Measurements from ENCODE around the gene ASTN2.

The ASTN2 gene

DNA sequence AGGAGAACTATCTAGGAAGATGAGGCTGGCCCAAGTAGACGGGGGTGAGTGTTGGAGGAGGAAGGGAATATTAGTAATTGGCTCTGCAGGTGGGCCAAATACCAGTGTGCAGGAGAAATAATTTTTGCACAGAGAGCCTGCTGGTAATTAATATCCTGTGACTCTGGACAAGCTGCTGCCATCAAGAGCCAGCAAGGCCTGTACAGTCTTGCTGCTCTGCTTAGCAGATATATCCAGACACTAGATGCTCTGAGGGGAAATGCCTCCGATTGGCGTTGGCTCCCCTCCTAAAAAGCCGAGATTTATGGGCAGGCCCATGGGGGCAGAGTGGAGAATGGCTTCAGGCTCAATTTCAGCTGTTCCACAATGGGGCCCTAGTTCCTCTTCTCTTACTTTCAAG, 29.6 kb upstream of the ASTN2 start:
- H3K9me3 ChIP-seq (ENCODE audit: control insufficient read depth in 1 of 2, low read length in 2 of 2) = no peaks in the 10 kb centered on the region
- no peaks in the 10 kb centered on the region for H3K36me3 ChIP-seq (ENCODE audit: control insufficient read depth in 1 of 2, insufficient read depth in 2 of 2, low read length in 2 of 2)
- H3K27ac ChIP-seq (ENCODE audit: low read length) = no peak overlapping the region
- no peak overlapping the region for H3K4me3 ChIP-seq (ENCODE audit: low read depth in 1 of 2, low read length in 2 of 2)
- H3K27me3 ChIP-seq (ENCODE audit: low read depth, low read length) = no peaks in the 10 kb centered on the region
- H3K4me1 ChIP-seq (ENCODE audit: control insufficient read depth in 1 of 2, insufficient read depth in 2 of 2, low read length in 2 of 2) = no peaks in the 10 kb centered on the region

DNA sequence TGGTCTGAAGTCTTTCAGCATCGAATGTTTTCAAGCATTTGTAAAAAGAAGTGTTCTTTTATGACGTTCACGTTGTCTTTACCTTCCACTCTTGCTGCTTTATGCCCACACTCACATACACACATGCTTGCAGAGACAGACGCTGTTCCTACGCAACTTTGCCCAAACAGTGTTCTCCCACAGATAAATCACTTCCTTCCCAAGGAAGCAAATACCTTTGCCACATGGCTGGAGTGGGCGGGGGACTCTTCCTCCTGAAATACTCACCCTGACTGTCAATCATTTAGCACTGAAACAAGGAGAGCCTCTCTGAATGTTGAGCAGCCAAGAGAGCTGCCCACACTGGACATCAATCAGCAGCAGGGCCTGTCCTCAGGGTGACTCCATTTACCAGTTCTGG, 22.4 kb upstream of the ASTN2 start:
- Histone ChIP-seq H3K27ac (ENCODE audit: low read length) (no peak overlapping the region), H3K4me3 (ENCODE audit: low read depth in 1 of 2, low read length in 2 of 2) (no peak overlapping the region), H3K4me1 (ENCODE audit: control insufficient read depth in 1 of 2, insufficient read depth in 2 of 2, low read length in 2 of 2) (no peaks in the 10 kb centered on the region), H3K9me3 (ENCODE audit: control insufficient read depth in 1 of 2, low read length in 2 of 2) (peaks cover 0 to 3% of the 10 kb centered on the region in 2 donors), H3K36me3 (ENCODE audit: control insufficient read depth in 1 of 2, insufficient read depth in 2 of 2, low read length in 2 of 2) (no peaks in the 10 kb centered on the region), H3K27me3 (ENCODE audit: low read depth, low read length) (no peaks in the 10 kb centered on the region)

DNA sequence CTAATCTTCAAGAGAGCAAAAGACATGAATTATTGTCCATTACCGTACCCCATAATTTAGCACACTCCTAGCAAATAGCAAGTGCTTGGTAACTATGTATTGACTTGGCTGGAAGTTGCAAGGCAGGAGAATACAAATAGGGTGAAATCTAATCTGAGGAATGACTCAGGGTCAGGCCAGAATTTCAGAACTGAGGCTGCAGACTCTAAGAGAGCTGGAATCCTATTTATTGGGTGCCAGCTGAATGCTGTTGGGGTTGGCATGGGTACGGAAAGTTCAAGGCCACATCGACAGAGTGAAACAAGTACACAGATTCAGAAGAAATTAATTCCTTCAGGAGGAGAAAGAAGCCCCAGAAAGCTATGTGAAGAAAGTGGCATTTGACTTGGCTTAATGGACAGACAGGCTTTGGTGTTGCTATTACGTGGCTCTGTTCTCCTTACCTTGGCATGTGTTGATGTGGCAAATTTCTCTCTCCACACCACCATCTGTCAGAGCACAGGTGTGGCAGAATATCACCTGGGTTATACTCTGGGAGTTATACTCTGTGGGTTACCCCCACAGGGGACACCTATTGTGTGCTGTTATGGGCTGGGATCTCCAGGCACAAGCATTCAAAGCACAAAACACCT, 20.9 kb upstream of the ASTN2 start:
- Histone ChIP-seq H3K27me3 (ENCODE audit: low read depth, low read length) (no peaks in the 10 kb centered on the region), H3K27ac (ENCODE audit: low read length) (no peak overlapping the region), H3K36me3 (ENCODE audit: control insufficient read depth in 1 of 2, insufficient read depth in 2 of 2, low read length in 2 of 2) (no peaks in the 10 kb centered on the region), H3K9me3 (ENCODE audit: control insufficient read depth in 1 of 2, low read length in 2 of 2) (peaks cover 0 to 3% of the 10 kb centered on the region in 2 donors), H3K4me3 (ENCODE audit: low read depth in 1 of 2, low read length in 2 of 2) (no peak overlapping the region), H3K4me1 (ENCODE audit: control insufficient read depth in 1 of 2, insufficient read depth in 2 of 2, low read length in 2 of 2) (no peaks in the 10 kb centered on the region)

DNA sequence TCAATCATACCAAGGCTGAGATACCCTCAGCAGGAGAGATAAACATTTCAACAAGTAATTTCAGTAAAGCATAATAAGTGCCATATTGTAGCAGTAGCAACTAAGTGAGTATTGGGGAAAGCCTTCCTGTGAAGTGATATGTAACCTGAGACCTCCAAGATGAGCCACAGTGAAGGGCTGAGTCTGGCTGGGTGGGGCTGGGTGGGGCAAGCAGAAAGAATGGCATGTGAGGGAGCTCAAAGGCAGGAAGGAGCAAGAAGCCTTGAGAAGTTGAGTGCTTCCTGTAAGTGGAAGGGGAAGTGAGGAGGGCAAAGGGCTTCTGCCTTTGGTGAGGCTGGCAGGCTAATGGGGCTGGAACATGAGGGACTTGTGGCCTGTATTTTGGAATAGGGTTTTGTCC, 19.7 kb upstream of the ASTN2 start:
- H3K9me3 ChIP-seq (ENCODE audit: control insufficient read depth in 1 of 2, low read length in 2 of 2) = peaks cover 0 to 3% of the 10 kb centered on the region in 2 donors
- no peak overlapping the region for H3K4me3 ChIP-seq (ENCODE audit: low read depth in 1 of 2, low read length in 2 of 2)
- H3K36me3 ChIP-seq (ENCODE audit: control insufficient read depth in 1 of 2, insufficient read depth in 2 of 2, low read length in 2 of 2) = no peaks in the 10 kb centered on the region
- H3K4me1 ChIP-seq (ENCODE audit: control insufficient read depth in 1 of 2, insufficient read depth in 2 of 2, low read length in 2 of 2) = no peaks in the 10 kb centered on the region
- no peaks in the 10 kb centered on the region for H3K27me3 ChIP-seq (ENCODE audit: low read depth, low read length)
- H3K27ac ChIP-seq (ENCODE audit: low read length) = no peak overlapping the region

DNA sequence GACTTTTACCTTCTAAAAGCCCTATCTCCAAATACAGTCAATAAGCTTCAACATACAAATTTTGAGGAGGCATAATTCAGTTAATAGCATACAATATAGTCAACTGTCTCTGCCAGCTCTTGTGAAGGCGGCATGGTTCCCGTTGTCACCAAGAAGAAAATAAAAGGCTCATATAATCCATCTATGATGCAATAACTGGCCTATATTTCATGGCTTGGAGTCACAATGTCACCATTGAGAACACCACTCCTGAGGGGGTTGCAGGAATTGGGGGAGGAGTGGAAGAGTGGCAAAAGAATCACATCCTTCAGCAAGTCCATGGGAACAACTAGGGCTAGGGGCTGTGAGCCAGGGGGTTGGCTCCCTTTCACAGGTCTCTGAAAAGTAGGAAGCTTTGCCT, 16.0 kb upstream of the ASTN2 start:
- Histone ChIP-seq H3K4me1 (ENCODE audit: control insufficient read depth in 1 of 2, insufficient read depth in 2 of 2, low read length in 2 of 2) (no peaks in the 10 kb centered on the region), H3K36me3 (ENCODE audit: control insufficient read depth in 1 of 2, insufficient read depth in 2 of 2, low read length in 2 of 2) (no peaks in the 10 kb centered on the region), H3K9me3 (ENCODE audit: control insufficient read depth in 1 of 2, low read length in 2 of 2) (peaks cover 0 to 3% of the 10 kb centered on the region in 2 donors), H3K27ac (ENCODE audit: low read length) (no peak overlapping the region), H3K27me3 (ENCODE audit: low read depth, low read length) (no peaks in the 10 kb centered on the region), H3K4me3 (ENCODE audit: low read depth in 1 of 2, low read length in 2 of 2) (no peak overlapping the region)

DNA sequence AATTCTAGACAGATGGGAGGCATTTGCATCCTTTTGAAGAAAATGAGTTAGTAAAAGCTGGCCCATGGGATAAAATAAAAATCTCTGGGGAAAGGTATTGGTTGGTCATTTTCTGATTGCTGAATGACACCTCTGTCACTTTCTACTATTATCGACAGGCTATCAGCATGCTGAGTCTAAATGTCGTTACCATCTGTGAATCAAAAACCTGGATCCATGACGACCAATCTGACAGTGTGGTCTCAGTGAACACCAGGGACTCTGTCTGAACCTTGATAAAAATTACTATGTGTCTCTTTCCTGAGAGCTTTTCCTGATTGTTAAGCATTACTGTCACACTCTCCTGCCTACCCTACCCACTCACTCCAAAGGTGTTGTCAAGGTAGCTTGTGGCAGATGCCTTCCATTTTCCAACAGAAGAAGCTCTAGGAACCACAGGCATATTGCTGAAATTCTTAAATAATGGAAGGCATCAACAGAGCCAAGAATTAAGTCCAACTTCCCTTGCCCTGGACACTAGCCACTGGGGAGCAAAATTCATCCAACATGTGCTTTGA, 12.6 kb upstream of the ASTN2 start:
- H3K27me3 ChIP-seq (ENCODE audit: low read depth, low read length) = no peaks in the 10 kb centered on the region
- no peaks in the 10 kb centered on the region for H3K36me3 ChIP-seq (ENCODE audit: control insufficient read depth in 1 of 2, insufficient read depth in 2 of 2, low read length in 2 of 2)
- no peak overlapping the region for H3K4me3 ChIP-seq (ENCODE audit: low read depth in 1 of 2, low read length in 2 of 2)
- H3K9me3 ChIP-seq (ENCODE audit: control insufficient read depth in 1 of 2, low read length in 2 of 2) = no peaks in the 10 kb centered on the region
- H3K27ac ChIP-seq (ENCODE audit: low read length) = no peak overlapping the region
- H3K4me1 ChIP-seq (ENCODE audit: control insufficient read depth in 1 of 2, insufficient read depth in 2 of 2, low read length in 2 of 2) = no peaks in the 10 kb centered on the region

DNA sequence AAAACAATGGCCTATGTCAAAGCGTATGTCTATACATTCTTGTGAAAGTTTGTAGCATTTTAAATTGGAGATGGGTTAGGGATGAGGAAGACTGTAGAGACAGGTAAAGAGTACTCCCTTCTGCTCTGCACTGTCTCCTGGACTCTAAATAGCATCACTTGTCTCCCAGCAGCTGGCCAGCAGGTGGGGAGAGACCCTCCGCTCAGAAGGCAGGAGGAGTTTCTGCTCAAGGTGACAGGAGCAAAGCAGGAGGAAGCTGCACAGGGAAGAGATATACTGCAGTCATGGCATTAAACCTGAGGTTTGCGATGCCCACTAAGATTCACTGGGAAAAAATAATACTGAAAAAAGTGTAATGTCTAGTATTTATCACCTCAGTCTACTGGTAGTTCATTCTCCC, 10.7 kb upstream of the ASTN2 start:
- Histone ChIP-seq H3K27ac (ENCODE audit: low read length) (no peak overlapping the region), H3K9me3 (ENCODE audit: control insufficient read depth in 1 of 2, low read length in 2 of 2) (no peaks in the 10 kb centered on the region), H3K4me1 (ENCODE audit: control insufficient read depth in 1 of 2, insufficient read depth in 2 of 2, low read length in 2 of 2) (no peaks in the 10 kb centered on the region), H3K4me3 (ENCODE audit: low read depth in 1 of 2, low read length in 2 of 2) (no peak overlapping the region), H3K36me3 (ENCODE audit: control insufficient read depth in 1 of 2, insufficient read depth in 2 of 2, low read length in 2 of 2) (no peaks in the 10 kb centered on the region), H3K27me3 (ENCODE audit: low read depth, low read length) (no peaks in the 10 kb centered on the region)

DNA sequence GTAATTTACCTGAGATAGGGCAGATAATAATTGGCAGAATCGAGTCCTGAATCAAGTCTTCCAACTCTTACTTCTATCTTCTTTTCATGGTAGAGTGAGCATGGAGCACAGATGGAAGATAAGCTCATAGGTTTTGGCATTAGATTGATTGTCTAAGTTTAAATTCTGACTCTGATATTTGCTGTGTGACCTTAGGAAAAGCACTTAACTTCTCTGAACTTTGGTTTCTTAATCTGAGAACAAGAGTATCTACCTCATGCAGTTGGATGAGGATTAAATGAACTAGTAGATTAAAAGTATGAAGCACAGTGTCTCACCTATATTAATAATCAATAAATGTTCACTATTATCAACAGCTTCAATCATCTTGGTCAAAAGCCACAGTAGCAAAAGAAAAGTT, 9.4 kb upstream of the ASTN2 start:
- Histone ChIP-seq H3K27me3 (ENCODE audit: low read depth, low read length) (no peaks in the 10 kb centered on the region), H3K27ac (ENCODE audit: low read length) (no peak overlapping the region), H3K4me1 (ENCODE audit: control insufficient read depth in 1 of 2, insufficient read depth in 2 of 2, low read length in 2 of 2) (no peaks in the 10 kb centered on the region), H3K4me3 (ENCODE audit: low read depth in 1 of 2, low read length in 2 of 2) (no peak overlapping the region), H3K9me3 (ENCODE audit: control insufficient read depth in 1 of 2, low read length in 2 of 2) (no peaks in the 10 kb centered on the region), H3K36me3 (ENCODE audit: control insufficient read depth in 1 of 2, insufficient read depth in 2 of 2, low read length in 2 of 2) (no peaks in the 10 kb centered on the region)

DNA sequence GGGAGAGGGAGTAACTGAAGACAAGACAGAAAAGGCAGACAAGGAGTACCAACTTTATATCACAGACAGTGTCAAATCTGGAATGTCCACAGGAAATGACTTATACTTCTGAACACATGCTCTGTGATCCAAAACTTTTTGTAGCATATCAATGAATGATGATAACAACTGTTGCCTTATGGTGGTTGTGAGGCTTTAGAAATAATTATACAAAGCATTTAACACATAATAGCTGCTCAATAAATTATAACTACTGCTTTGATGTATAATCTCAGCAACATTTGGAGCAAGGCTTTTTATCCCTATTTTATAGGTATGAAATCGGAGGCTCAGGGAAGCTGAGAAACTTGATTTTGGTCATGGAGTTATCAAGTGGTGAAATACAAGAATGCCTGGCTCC, 3.3 kb upstream of the ASTN2 start:
- Histone ChIP-seq H3K4me1 (ENCODE audit: control insufficient read depth in 1 of 2, insufficient read depth in 2 of 2, low read length in 2 of 2) (peaks cover 0 to 23% of the 10 kb centered on the region in 2 donors), H3K36me3 (ENCODE audit: control insufficient read depth in 1 of 2, insufficient read depth in 2 of 2, low read length in 2 of 2) (no peaks in the 10 kb centered on the region), H3K4me3 (ENCODE audit: low read depth in 1 of 2, low read length in 2 of 2) (no peak overlapping the region), H3K27me3 (ENCODE audit: low read depth, low read length) (peaks cover 17% of the 10 kb centered on the region), H3K9me3 (ENCODE audit: control insufficient read depth in 1 of 2, low read length in 2 of 2) (no peaks in the 10 kb centered on the region), H3K27ac (ENCODE audit: low read length) (no peak overlapping the region)

DNA sequence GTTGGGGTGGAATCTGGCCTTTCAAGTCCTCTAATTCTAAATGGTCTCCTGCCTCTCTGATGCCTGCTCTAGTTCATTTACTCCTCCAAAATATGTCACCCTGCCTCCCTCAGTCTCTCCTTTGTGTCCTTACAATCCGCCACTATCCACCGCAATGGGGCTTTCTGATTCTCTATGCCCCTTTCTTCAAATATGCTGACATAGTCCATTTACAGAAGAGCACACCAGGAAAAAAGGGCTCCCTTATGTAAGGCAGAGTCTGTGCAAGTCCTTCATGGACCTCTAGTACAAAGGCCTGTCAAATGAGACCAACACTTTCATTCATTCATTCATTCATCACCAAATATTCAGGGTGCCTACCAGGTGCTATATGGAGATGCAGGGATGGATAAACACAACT, 2.0 kb upstream of the ASTN2 start:
- Histone ChIP-seq H3K4me3 (ENCODE audit: low read depth in 1 of 2, low read length in 2 of 2) (no peak overlapping the region), H3K36me3 (ENCODE audit: control insufficient read depth in 1 of 2, insufficient read depth in 2 of 2, low read length in 2 of 2) (no peaks in the 10 kb centered on the region), H3K27me3 (ENCODE audit: low read depth, low read length) (peaks cover 29% of the 10 kb centered on the region), H3K27ac (ENCODE audit: low read length) (no peak overlapping the region), H3K4me1 (ENCODE audit: control insufficient read depth in 1 of 2, insufficient read depth in 2 of 2, low read length in 2 of 2) (peaks cover 0 to 27% of the 10 kb centered on the region in 2 donors), H3K9me3 (ENCODE audit: control insufficient read depth in 1 of 2, low read length in 2 of 2) (no peaks in the 10 kb centered on the region)

DNA sequence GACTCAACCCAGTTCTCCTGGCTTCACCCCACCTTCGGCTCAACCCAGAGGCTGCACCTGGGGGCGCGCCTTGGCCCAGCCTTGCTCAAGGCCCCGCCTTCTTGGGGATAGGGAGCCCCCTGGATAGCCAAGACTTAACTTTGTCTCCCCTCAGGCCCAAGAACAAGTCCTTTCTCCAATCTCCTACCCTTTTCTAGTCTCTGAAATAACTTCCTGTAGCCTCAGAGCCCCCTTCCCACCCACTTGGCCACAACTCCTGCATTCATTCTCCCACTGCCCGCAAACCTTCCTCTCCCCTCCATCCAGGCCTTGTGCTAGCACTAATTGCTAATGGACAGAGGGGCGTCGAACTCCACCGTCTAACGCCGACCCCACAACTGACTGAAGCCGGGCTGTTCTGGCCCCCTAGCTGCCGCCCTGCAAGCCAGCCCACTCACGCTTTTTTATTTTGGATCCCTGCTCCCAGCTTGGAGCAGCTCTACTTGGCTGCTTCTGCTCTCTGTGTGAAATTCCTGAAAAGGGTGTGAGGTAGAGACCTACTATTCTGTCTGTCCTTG, 579 bp upstream of the ASTN2 start:
- Histone ChIP-seq H3K27ac (ENCODE audit: low read length) (no peak overlapping the region), H3K27me3 (ENCODE audit: low read depth, low read length) (peaks cover 29% of the 10 kb centered on the region), H3K4me3 (ENCODE audit: low read depth in 1 of 2, low read length in 2 of 2) (peak overlapping the region in 1 of 2 donors; percentile 70), H3K4me1 (ENCODE audit: control insufficient read depth in 1 of 2, insufficient read depth in 2 of 2, low read length in 2 of 2) (peaks cover 0 to 27% of the 10 kb centered on the region in 2 donors), H3K9me3 (ENCODE audit: control insufficient read depth in 1 of 2, low read length in 2 of 2) (no peaks in the 10 kb centered on the region), H3K36me3 (ENCODE audit: control insufficient read depth in 1 of 2, insufficient read depth in 2 of 2, low read length in 2 of 2) (no peaks in the 10 kb centered on the region)
